Activated CD4-positive, alpha-beta T cell treated with anti-CD3 and anti-CD28 coated beads, Interleukin-2, amount 50 U/mL, for 4 hours (primary cell): ENCODE results near the gene CHAMP1.
"Not testable (repeated sequence)": the region's sequence is repeated elsewhere in the genome, so short reads cannot be mapped to it uniquely, and the experiment has no call there.

ENCODE experiments used
- DNase-seq, 2 experiments: peaks; one replicate each; pipeline ENCODE4 v3.0.0-alpha.2; 2020

CHAMP1 gene

DNA sequence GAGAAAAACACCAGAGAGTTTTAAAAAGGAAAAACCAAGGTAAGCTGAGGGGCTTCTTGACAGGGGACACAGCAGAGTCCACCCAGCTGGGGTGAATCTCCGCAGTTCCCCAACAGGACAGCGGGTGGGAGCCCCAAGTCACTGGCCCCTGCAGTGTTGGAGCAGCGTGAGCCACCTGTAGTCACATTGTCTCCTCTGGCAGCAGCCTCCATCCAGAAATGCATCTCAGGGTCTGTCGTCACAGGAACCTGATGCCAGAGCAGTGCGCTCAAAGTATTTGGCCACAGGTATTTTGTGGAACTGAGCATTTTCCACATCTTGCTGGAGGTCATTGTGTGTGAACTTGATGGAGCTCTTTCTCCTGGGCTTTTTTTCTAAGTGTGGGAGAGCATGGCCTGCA is 24.7 kb downstream of the CHAMP1 start:
- DNase-seq: no peak

DNA sequence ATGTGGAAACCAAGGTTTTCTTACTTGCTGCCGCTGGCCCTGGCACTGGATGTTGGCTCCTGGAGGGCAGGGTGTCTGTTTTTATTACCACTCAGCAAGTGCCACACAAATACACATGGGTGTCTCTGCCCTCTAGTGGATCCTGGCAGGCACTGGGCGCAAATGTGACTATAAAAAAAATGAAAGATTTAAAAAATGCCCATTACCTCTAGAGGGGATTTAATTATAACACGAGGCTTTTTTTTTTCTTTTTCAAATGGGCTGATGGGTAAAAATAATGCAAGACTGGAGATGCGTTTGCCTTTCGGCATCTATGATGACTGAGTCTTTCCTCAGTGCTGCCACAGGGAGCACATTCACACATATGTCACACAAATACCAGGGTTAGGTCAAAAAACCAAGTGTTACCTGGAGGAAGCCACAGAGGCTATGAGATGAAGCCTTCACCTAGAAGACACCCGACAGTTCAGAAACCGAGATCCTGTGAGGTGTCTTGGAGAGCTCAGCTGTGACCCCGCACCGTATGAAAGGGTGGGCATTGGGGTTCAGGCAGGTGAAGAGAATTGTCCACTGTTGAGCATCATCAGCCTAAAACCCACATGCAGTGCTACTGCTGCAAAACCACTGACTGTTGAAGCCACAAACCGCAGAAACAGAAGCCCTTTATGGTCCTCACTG is 25.7 kb downstream of the CHAMP1 start:
- peak; percentile 22 to 29 for DNase-seq

- no peak for DNase-seq
These were observed 26.9 kb downstream of the CHAMP1 start for GRCh38 chr13:114341003-114341777.

- DNase-seq: not testable (repeated sequence)
These were observed 33.0 kb downstream of the CHAMP1 start for GRCh38 chr13:114347256-114347655.

- DNase-seq: not testable (repeated sequence)
These were observed 38.5 kb downstream of the CHAMP1 start for GRCh38 chr13:114352763-114353162.

GRCh38 chr13:114353382-114353781 is 39.1 kb downstream of the CHAMP1 start:
- DNase-seq: not testable (repeated sequence)
